HG03060 (cell line): Measurements from ENCODE around the gene TAS2R20.

ENCODE experiments used
- ATAC-seq: cut with Tn5 transposase; IDR thresholded peaks from one replicate; pipeline ENCODE4 v1.9.1; 2021; ENCODE audit warnings: low read depth, moderate number of reproducible peaks; ENCODE audit not compliant: unreplicated experiment

The TAS2R20 gene

DNA sequence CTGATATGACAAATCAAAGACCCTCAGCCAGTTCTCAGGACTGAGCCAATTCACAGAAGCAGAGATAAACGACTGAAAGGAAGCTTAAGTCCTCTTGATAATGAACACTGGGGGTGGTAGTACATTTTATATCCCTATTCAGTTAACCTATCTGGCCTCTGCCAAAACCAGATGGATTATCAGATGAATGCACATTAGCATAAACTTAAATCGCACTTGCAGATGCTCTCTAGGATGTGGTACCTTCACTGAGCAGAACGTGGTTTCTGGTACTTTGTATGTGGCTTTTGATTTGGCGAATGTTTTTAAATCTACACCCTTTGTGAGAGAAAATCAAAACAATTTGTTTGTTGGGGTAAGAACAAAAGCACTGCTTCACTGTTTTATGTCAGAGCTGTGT, 37.9 kb downstream of the TAS2R20 start:
- ATAC-seq: no peak

DNA sequence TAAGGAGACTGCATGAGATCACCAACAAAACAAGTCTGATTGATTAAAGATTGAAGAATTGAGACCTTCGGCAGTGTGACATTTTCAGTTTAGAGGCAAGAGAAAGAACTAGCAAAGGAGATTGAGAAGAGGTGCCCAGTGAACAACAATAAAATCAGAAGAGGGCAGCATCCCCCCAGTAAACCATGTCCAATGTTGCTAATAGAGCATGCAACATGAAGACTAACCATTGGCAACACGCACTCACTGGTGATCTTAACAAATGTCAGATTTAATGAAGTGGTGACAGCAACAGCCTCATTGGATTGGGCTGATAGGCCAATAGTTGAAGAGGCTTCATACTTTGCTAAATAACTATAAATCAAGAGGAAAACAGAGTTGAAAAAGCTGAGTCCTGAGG, 38.3 kb downstream of the TAS2R20 start:
- no peak for ATAC-seq

DNA sequence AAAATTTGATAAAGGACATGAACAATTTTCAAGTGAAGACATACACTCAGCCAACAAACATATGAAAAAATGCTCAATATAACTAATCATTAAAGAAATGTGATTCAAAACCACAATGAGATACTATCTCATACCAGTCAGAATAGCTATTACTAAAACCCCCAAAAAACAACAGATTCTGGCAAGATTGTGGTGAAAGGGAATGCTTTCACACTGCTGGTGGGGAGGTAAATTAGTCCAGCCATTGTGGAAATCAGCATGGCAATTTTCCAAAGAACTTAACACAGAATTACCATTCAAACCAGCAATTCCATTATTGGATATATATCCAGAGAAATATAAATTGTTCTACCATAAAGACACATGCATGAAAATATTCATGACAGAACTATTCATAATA, 40.4 kb downstream of the TAS2R20 start:
- no peak for ATAC-seq

DNA sequence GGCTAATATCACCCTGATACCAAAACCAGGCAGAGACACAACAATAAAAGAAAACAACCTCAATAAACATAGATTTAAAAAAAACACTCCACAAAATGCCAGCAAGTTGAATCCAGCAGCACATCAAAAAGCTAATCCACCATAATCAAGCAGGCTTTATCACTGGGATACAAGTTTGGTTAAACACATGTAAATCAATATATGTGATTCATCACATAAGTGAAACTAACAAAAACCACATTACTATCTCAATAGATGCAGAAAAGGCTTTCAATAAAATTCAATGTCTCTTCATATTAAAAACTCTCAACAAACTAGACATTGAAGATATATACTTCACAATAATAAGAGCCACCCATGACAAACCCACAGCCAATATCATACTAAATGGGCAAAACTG, 42.0 kb downstream of the TAS2R20 start:
- no peak for ATAC-seq

DNA sequence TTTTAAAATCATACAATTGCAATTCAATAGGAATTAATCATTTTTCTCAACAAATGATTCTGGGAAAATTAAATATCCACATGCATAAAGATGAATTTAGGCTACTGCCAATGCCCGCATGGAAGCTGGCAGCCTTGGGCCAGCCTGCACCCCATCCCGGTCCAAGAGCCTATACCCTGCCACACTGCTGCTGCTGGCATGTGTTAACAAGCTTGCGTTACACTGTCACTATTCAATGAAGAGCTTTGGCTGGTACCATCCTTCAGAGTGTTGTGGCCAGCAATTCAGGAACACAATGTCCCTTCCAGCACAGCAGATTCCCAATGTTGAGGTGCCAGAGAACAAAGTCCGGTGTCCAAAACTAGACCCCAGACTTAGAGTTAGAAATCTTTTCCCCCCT, 45.5 kb downstream of the TAS2R20 start:
- ATAC-seq: no peak
